Loucy (cell line): ENCODE measurements around the gene PACRG.

ENCODE experiments used
- CTCF ChIP-seq: fragments of 200-600 bp; sonication (generic); conservative IDR thresholded peaks from 2 replicates; pipeline ENCODE4 v1.5.1; 2014; ENCODE audit warnings: mild to moderate bottlenecking, antibody characterized with exemption, low read length
- EZH2phosphoT487 ChIP-seq: fragments of 200-600 bp; IDR thresholded peaks from 2 replicates; pipeline ENCODE4 v1.6.1; 2018; ENCODE audit warnings: antibody characterized with exemption, mild to moderate bottlenecking, moderate library complexity, borderline replicate concordance

DNA sequence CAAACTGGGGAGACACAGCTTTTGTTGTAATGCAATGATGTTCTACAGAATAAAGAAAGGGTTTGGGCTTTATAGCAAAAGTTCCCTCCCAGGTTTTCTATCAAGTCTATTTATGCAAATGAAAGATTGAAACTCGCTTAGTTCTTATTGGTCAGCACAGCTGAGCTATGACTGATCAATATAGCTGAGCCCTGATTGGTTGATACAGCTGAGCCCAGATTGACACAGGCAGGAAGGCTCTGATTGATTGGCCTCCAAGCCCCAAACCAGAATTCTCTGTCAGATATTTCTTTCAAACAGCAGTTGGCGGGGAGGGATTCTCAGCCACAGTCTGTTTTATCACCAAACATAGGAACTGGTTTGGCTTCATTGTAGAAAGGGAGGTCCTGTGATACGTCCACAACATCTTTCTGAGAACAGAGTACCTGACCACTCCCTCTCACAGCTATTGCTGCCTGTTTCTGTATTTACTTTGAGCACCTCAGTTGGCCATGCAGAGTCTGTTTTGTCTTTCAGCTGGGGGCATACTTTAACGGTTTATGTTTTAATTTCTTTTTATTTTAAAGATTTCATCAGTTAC, 223.5 kb downstream of the PACRG start:
- no peak for TF ChIP-seq CTCF
- no peak for TF ChIP-seq EZH2phosphoT487
